Measurements from ENCODE around the gene B4GALT5.
A peak's percentile ranks its signal among the peaks of the same experiment; 100 is the strongest.
"Not testable (repeated sequence)": the region's sequence is repeated elsewhere in the genome, so short reads cannot be mapped to it uniquely, and the experiment has no call there.

B4GALT5 gene

DNA sequence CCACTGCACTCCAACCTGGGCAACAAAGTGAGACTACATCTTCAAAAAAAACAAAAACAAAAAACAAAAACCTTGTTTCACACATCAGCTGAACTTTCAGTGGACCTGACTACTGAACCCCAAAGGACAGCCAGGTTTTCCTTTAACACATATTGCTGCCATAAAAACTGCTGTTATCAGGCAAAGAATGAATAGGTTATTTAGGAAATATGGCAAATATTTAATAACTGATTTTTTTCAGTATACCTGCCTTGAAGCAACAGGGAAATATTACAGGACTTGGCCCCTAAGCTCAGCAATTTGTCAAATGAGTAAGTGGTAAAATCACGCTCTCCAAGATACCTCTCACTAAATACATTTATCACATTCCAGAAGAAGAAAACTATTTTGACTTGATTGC, 34.0 kb downstream of the B4GALT5 start:
- DNase-seq (ENCODE audit: low read depth) = no peak

DNA sequence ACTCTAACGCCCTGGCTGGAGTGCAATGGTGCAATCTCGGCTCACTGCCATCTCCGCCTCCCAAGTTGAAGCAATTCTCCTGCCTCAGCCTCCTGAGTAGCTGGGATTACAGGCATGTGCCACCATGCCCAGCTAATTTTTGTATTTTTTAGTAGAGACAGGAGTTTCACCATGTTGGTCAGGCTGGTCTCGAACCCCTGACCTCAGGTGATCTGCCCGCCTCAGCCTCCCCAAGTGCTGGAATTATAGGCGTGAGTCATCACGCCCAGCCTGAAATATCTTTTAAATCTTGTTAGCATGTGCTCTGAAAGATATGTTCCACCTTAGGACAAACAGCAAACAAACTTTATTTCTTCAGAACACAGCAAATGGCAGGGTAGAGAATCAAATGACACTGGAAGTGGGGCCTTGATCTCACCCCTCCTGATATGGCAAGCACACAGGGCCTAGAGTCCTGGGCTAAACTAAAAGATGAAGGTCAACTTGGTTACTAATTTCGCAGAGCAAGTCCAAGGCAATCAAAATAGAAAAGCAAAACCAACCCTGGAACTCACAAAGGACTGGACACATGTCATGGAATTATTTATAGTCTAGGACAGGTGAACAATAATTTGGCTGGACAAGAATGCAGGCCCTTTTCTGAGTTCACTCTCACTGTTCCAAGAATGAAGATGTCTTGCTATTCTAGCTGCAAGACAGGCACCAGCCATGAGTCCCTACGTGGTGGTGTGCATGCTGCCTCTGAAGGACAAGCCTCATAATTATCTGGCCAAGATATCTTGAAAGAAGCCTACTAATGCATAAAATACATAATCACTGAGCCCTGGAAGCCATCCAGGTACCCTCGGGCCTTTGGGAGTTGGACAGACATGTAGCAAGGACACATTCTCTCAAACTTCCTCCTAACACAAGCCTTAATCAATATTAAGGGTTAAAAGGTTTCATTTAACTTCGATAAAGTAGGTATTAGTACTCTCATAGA, 35.6 kb downstream of the B4GALT5 start:
- no peak for DNase-seq (ENCODE audit: low read depth)

GRCh38 chr20:49676581-49677291, 36.9 kb downstream of the B4GALT5 start:
- DNase-seq (ENCODE audit: low read depth) = peak; percentile 39

- DNase-seq (ENCODE audit: low read depth) = no peak
Measured at GRCh38 chr20:49675368-49676151, 38.1 kb downstream of the B4GALT5 start.

GRCh38 chr20:49674383-49675352, 39.0 kb downstream of the B4GALT5 start:
- no peak for DNase-seq (ENCODE audit: low read depth)

DNA sequence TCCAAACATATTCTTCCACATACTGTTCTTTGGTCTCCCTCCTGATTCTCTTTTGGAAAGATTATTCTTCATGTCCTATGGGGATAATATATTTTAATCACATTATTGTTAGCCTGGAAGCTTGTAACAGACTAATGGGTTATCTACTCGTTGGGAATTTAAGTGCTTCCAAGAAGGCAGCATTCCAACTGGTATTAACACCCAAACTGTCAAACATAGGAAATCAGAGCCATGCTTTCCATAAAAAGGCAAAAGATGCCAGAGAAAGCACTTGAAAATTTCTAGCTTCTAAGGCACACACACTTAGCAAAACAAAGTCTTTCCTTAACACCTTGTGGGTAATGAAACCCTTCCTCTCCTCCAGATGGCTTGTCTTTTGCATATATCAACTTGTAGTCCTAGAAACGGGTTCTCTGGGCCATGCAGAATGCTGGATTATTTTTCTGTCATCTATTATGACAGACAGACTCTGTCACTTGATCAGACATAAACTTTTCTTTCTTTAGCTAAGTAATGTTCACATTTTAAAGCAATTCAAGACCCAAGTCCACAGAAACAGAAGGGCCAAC, 41.5 kb downstream of the B4GALT5 start:
- DNase-seq (ENCODE audit: low read depth) = no peak

GRCh38 chr20:49671433-49671832, 42.2 kb downstream of the B4GALT5 start:
- no peak for DNase-seq (ENCODE audit: low read depth)

- no peak for DNase-seq (ENCODE audit: low read depth)
Measured at GRCh38 chr20:49669601-49670189, 44.0 kb downstream of the B4GALT5 start.

DNA sequence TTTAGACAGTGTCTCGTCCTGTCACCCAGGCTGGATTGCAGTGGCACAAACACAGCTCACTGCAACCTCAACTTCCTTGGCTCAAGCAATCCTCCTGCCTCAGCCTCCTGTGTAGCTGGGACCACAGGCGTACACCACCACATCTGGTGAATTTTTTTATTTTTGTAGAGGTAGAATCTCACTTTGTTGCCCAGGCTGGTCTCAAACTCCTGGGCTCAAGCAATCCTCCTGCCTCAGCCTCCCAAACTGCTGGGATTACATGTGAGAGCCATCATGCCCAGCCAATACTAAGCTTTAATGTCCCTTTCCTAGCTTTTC, 44.8 kb downstream of the B4GALT5 start:
- DNase-seq (ENCODE audit: low read depth) = not testable (repeated sequence)

- peak; percentile 70 for DNase-seq (ENCODE audit: low read depth)
Measured at GRCh38 chr20:49668181-49668877, 45.3 kb downstream of the B4GALT5 start.

DNA sequence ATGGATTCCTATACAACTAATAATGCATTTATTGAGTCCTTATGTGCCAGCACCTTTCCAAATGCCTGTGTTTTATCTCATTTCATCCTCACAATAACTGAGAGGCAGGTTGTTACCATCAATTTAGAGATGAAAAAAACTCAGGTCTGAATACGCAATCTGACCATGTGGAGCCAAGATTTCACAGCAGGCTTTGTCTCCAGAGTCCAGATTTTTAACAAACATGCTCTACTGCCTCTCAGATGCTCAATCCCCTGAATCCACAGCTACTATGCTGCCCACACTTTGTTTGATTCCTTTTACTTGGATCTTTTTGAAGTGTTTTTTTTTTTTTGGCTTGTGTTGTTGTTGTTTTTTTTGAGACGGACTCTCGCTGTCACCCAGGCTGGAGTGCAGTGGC, 46.8 kb downstream of the B4GALT5 start:
- DNase-seq (ENCODE audit: low read depth) = no peak

GRCh38 chr20:49665796-49666195, 47.9 kb downstream of the B4GALT5 start:
- DNase-seq (ENCODE audit: low read depth) = no peak

DNA sequence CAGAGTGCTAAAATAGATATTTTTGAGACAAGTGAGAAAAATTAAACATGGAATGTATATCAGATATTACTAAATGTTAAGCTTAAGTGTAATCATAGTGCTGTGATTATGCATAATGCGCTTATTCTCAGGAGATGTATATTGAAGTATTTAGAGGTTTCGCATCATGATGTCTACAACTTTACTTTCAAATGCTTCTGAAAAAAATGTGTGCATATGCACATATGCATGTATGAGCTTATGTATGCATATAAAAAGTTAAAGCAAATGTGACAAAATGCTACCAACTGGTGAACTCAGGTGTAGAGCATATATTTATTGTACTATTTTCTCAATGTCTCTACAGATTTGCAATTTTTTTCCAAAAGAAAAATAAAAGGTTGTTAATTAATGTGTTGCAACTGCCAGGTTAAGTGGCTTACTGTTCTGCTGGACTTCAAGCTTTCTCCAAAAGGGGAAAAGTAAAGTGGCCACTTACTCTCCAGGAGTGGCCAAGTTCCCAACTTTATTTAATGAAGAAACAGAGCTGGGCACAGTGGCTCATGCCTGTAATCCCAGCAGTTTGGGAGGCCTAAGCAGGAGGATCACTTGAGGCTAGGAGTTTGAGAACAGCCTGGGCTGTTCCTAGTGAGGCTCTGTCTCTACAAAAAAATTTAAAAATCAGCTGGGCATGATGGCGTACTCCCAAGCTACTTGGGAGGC, 48.9 kb downstream of the B4GALT5 start:
- DNase-seq (ENCODE audit: low read depth) = no peak

DNA sequence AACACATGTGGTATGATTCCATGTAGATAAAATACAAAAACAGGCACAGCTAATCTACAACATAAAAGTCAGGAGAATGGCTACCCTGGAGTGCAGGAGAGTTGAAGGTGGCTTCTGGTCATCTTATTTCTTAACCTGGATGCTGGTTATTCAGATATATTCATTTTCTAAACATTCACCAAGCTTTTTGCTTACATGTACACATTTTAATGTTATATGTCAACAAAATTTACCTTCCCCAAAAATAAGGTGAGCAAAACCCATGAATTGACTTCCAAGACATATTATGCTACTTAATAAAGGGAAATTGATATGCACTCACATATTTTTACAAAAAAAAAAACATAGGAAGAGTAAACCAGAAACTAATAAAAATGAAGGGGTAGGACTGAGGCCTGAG, 50.6 kb downstream of the B4GALT5 start:
- no peak for DNase-seq (ENCODE audit: low read depth)

- no peak for DNase-seq (ENCODE audit: low read depth)
Measured at GRCh38 chr20:49661560-49662329, 51.9 kb downstream of the B4GALT5 start.

- no peak for DNase-seq (ENCODE audit: low read depth)
Measured at GRCh38 chr20:49660912-49661311, 52.8 kb downstream of the B4GALT5 start.

DNA sequence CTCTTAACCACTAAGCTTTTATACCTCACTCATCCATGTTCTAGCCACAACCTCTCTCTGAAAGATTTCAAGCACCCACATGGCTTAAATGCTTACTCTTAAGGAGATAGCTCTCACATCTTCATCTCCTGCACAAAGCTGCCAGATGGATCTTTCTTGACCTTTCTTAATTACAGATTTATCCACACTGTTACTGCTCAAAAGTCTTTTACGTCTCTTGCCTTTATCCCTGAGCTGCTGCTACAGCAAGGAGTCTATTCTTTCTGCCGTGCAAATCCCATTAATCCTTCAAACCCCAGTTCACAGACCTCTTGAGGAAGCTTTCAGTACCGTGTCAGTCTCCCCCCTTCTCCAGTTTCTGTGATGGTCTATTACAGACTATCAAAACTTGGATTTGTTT, 54.6 kb downstream of the B4GALT5 start:
- DNase-seq (ENCODE audit: low read depth) = no peak

DNA sequence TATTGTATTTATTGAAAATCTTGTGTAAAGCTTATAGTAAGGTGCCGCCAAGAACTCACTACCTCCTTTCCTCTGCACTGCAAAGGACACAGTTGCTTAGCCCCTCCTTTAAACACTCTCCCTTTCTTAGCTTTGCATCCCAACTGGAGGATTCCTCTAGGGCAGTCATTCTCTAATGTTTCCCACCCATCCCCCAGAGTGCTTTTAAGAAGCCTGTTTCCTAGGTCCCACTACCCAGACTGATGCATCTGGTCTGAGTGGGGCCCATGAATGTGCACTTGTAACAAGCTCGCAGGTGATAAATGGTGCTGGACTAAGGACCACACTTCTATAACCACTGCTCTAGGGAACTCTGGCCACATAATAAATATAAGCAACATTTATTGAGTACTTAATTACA, 55.2 kb downstream of the B4GALT5 start:
- DNase-seq (ENCODE audit: low read depth) = no peak

Measured in T-helper 22 cell (primary cell).